Stimulated activated naive CD8-positive, alpha-beta T cell treated with anti-CD3 and anti-CD28 coated beads, Interleukin-15, Interleukin-2, amounts not matched to agents 100 ng/mL and 50 ng/mL, for 24 hours (primary cell): ENCODE measurements around the gene OSBP2.
"Not testable (repeated sequence)": the region's sequence is repeated elsewhere in the genome, so short reads cannot be mapped to it uniquely, and the experiment has no call there.

Experiments used
- H3K27ac Mint-ChIP-seq: one replicate; pipeline ENCODE4 v1.8.0; 2021; ENCODE audit warnings: mild to moderate bottlenecking, mixed read lengths
- H3K27me3 Mint-ChIP-seq: one replicate; pipeline ENCODE4 v1.8.0; 2021; ENCODE audit warnings: mixed read lengths
- H3K36me3 Mint-ChIP-seq: one replicate; pipeline ENCODE4 v1.8.0; 2021; ENCODE audit warnings: low read depth, mixed read lengths
- H3K4me1 Mint-ChIP-seq: one replicate; pipeline ENCODE4 v1.8.0; 2021; ENCODE audit warnings: low read depth, mixed read lengths
- H3K4me3 Mint-ChIP-seq: one replicate; pipeline ENCODE4 v1.8.0; 2021; ENCODE audit warnings: mild to moderate bottlenecking, mixed read lengths
- H3K9me3 Mint-ChIP-seq: one replicate; pipeline ENCODE4 v1.8.0; 2021; ENCODE audit warnings: mixed read lengths

Gene OSBP2

DNA sequence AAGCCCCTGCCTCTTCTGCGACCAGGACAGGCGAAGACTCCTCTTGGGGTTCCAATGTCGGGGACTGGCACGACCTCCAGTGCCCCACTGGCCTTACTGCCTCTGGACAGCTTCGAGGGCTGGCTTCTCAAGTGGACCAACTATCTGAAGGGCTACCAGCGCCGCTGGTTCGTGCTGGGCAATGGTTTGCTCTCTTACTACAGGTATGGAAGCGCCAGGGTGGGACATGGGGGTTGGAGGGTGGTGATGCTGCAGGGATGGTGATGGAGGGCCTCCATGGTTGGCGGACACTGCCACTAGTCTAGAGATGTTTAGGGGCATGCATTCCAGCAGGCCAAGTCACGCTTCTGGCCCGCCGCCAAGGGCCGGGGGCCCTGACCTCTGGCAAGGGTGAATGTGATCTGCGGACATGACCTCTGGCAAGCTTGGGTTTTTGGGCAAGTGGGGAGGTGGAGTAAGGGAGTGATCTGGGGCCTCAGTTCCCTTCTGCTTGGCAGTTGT, 727 bp downstream of the OSBP2 start:
- peak overlapping the region; percentile 47 for H3K4me3 Mint-ChIP-seq
- no peaks in the 10 kb centered on the region for H3K36me3 Mint-ChIP-seq
- peaks cover 25% of the 10 kb centered on the region for H3K27me3 Mint-ChIP-seq
- H3K27ac Mint-ChIP-seq = no peak overlapping the region
- no peaks in the 10 kb centered on the region for H3K9me3 Mint-ChIP-seq
- peaks cover 5% of the 10 kb centered on the region for H3K4me1 Mint-ChIP-seq

DNA sequence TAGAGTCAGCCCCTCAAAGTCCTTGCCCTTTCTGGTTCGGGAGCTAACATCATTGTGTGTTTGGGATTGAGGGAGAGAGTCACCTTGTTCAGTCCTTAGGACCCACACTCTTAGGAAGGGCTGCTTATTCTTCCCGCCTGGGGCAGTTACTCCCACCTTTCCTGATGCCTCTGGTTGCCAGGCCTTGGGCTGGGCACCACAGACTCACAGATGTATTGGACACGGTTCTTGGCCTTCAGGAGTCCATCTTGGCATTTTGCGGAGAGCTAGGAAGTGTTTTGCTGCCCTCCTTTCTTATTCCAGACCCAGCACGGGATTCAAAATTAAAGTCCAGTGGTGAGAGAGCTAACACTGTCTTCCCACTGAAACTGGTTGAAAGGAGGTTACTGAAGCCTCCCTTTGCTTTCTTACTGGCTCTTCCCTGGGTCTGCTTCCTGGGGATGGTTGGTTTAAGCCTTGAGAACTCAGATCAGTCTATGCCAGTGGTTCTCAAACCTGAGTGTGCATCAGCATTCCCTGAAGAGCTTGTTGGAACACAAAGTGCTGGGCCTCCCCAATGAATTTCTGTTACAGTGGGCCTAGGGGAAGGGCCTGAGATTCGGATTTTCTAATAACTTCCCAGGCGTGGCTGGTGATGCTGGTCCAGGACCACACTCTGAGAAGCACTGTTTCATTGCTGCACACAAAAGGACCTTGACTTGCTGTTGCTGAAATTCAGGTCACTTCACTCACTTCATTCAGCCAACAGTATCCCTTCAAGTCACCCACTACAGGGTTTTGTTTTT, 1.4 kb downstream of the OSBP2 start:
- no peaks in the 10 kb centered on the region for H3K9me3 Mint-ChIP-seq
- peak overlapping the region; percentile 47 for H3K4me3 Mint-ChIP-seq
- H3K27me3 Mint-ChIP-seq = peaks cover 25% of the 10 kb centered on the region
- H3K4me1 Mint-ChIP-seq = peaks cover 5% of the 10 kb centered on the region
- no peaks in the 10 kb centered on the region for H3K36me3 Mint-ChIP-seq
- H3K27ac Mint-ChIP-seq = no peak overlapping the region

DNA sequence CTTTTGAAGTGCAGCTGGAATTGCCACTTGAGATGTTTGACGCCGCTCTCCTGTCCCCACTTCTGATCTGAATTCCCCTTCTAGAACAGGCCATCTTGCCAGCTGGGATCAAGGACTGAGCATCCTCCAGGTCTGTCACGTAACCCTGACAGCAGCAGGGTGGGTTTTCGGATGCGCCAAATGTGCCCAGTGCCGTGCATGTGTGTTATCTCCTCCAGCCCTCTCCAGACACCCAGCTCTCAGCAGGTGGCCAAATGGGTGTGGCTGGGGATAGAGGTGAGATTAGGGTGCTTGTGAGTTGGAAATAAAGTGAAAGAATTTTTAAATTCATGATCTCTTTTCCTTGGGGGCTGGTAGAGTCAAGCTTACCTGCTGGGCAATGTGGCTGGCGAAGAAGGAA, 3.3 kb downstream of the OSBP2 start:
- H3K4me3 Mint-ChIP-seq = no peak overlapping the region

DNA sequence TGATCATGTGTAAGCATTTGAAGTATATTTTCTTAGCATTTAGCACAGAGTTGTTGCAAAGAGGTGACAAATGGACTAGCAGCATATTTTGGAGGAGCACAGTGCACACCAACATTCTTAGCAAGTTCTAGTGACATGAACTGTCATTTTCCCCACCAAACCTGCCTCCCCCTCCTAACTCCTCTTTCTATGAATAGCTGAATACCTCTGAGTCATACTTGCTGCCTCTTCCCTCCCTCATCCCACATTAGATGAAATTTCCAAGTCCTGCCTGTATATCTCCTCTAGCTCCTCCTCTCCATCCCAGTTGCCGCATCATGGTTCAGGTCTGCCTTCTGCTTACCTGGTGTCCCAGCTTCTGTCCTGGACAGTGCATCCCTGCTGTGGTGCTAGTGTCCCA, 7.2 kb downstream of the OSBP2 start:
- Mint-ChIP-seq H3K9me3 (no peaks in the 10 kb centered on the region), H3K27ac (no peak overlapping the region), H3K36me3 (no peaks in the 10 kb centered on the region), H3K4me3 (no peak overlapping the region), H3K4me1 (peaks cover 15% of the 10 kb centered on the region), H3K27me3 (peaks cover 5% of the 10 kb centered on the region)

More for the DNA sequence above, 3.3 kb downstream of the OSBP2 start:
- peaks cover 5% of the 10 kb centered on the region for H3K4me1 Mint-ChIP-seq
- H3K36me3 Mint-ChIP-seq = no peaks in the 10 kb centered on the region
- H3K27me3 Mint-ChIP-seq = peaks cover 22% of the 10 kb centered on the region
- no peak overlapping the region for H3K27ac Mint-ChIP-seq
- H3K9me3 Mint-ChIP-seq = no peaks in the 10 kb centered on the region

DNA sequence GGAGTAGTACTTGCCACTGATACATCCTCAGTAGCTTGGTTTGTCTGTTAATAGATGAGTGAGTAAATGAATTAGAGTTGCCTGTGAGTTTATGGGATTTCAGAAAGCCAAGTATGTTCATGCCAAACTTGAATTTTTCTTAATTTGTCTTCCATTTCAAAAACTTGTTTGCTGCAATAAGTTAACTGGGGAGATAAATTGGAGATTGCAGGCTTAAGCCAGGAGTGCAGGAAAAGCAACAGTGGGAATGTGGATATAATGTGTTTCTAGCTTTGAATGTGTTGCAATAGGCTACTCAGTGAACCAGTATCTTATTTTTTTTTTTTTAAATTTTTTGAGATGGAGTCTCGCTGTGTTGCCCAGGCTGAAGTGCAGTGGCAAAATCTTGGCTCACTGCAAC, 8.2 kb downstream of the OSBP2 start:
- Mint-ChIP-seq H3K9me3 (no peaks in the 10 kb centered on the region), H3K4me1 (peaks cover 15% of the 10 kb centered on the region), H3K27me3 (peaks cover 5% of the 10 kb centered on the region), H3K4me3 (no peak overlapping the region), H3K27ac (no peak overlapping the region), H3K36me3 (no peaks in the 10 kb centered on the region)

DNA sequence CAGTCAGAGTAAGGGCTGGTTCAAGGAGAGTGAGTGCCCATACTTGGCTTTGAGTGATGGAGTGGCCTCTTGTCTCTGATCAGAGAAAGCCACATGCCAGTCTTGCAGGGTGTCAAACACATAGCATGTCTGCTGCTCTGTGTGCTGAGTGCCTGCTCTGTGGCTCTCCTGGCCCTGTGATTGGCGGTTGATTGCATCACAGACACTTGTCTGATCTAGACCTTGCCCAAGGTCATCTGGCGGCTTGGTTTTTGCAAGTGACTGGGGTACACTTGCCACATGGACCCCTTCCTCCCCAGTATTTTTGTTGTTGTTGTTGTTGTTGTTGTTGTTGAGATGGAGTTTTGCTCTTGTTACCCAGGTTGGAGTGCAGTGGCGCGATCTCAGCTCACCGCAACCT, 10.3 kb downstream of the OSBP2 start:
- peaks cover 15% of the 10 kb centered on the region for H3K4me1 Mint-ChIP-seq
- no peaks in the 10 kb centered on the region for H3K27me3 Mint-ChIP-seq
- H3K9me3 Mint-ChIP-seq = no peaks in the 10 kb centered on the region
- H3K27ac Mint-ChIP-seq = no peak overlapping the region
- no peak overlapping the region for H3K4me3 Mint-ChIP-seq
- no peaks in the 10 kb centered on the region for H3K36me3 Mint-ChIP-seq

DNA sequence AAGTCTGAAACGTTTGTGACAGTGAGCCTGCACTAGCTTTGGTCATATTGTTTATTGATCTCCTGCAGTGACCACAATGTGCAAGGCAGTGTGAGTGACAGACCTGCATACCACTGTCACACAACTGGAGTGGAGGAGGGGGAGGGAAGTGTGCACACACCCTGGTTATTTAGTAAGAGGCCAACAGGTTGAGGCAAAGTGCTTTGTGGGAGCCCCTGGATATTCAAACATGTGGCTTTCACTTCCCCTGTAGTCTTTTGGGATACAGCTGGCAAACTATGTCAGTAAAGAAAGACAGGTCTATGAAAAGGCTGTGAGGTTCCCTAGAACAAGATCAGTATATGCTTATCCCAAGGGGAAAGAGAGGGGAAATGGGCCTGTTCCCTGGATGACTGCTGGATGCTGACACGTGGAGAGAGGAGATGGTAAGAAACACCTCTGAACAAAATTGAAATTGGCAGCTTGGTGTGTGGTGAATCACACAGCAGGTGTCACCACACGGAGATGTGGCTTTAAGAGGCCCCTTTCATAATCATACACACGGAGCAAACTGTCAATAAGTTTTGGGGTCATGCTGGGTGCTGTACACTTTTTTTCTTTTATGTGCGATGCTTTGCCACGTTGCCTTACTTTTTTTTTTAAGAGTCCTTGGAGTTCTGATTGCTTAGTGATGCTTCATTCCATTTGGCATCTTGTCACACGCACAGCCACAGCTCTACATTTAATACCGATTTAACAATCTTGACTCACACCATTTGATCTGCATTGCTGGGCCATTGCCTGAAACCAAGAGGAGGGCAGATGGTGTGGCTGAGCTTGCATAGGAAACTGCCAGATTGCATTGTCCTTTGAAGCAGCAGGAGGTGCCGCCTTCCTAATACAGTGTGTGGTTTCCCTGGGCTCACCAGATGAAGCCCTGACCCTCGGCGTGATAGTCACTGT, 11.3 kb downstream of the OSBP2 start:
- H3K4me3 Mint-ChIP-seq = no peak overlapping the region
- H3K36me3 Mint-ChIP-seq = no peaks in the 10 kb centered on the region
- peaks cover 15% of the 10 kb centered on the region for H3K4me1 Mint-ChIP-seq
- H3K9me3 Mint-ChIP-seq = no peaks in the 10 kb centered on the region
- peak overlapping the region; percentile 28 for H3K27ac Mint-ChIP-seq
- H3K27me3 Mint-ChIP-seq = no peaks in the 10 kb centered on the region

DNA sequence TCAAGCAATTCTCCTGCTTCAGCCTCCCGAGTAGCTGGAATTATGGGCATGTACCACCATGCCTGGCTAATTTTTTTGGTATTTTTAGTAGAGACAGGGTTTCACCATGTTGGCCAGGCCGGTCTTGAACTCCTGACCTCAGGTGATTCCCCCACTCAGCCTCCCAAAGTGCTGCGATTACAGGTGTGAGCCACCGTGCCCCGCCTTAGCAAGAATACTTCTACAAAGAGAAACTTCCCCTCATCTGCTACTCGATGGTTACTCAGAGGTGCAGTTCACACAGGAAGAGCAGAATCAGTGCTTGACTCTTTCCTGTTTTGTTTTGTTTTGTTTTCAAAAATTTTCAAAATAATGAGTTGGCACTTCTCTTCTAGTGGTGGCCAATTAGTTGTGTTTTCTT, 15.3 kb downstream of the OSBP2 start:
- not testable (repeated sequence) for H3K27me3 Mint-ChIP-seq, H3K9me3 Mint-ChIP-seq, H3K36me3 Mint-ChIP-seq, H3K27ac Mint-ChIP-seq, H3K4me3 Mint-ChIP-seq
- peaks cover 15% of the 10 kb centered on the region for H3K4me1 Mint-ChIP-seq

DNA sequence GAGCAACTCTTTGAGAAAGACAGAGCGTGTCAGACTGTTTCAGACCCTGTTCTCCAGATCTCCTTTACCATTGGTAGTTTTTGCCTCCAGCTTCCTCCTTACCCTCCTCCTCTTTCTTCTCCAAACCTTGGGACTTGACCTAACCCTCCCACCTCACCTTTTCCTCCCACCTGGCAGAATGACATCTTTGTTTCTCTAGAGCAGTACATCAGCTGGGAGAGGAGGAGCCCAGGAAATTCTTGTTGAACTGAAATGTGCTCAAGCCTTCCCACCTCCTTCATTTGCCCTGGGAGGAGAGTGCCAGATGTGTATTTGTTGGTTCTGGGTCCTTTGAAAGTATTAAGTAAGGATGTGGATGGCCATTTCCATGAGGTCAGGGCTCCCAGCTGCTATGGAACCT, 17.4 kb downstream of the OSBP2 start:
- Mint-ChIP-seq H3K36me3 (no peaks in the 10 kb centered on the region), H3K9me3 (no peaks in the 10 kb centered on the region), H3K27me3 (no peaks in the 10 kb centered on the region), H3K4me1 (peaks cover under 1% of the 10 kb centered on the region), H3K4me3 (no peak overlapping the region), H3K27ac (no peak overlapping the region)

DNA sequence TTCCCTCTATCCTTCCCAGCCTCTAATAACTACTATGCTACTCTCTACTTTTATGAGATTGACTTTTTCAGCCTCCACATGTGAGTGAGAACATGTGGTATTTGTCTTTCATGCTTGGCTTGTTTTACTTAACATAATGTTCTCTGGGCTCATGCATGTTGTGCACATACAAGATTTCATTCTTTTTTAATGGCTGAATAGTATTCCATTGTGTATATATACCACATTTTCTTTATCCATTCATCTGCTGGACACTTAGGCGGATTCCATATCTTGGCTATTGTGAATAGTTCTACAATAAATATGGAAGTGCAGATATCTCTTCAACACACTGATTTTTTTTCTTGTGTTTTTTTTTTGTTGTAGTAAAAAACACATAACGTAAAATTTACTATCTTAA, 19.4 kb downstream of the OSBP2 start:
- Mint-ChIP-seq H3K27ac (no peak overlapping the region), H3K27me3 (no peaks in the 10 kb centered on the region), H3K36me3 (no peaks in the 10 kb centered on the region), H3K4me3 (no peak overlapping the region), H3K9me3 (no peaks in the 10 kb centered on the region), H3K4me1 (peaks cover 4% of the 10 kb centered on the region)

DNA sequence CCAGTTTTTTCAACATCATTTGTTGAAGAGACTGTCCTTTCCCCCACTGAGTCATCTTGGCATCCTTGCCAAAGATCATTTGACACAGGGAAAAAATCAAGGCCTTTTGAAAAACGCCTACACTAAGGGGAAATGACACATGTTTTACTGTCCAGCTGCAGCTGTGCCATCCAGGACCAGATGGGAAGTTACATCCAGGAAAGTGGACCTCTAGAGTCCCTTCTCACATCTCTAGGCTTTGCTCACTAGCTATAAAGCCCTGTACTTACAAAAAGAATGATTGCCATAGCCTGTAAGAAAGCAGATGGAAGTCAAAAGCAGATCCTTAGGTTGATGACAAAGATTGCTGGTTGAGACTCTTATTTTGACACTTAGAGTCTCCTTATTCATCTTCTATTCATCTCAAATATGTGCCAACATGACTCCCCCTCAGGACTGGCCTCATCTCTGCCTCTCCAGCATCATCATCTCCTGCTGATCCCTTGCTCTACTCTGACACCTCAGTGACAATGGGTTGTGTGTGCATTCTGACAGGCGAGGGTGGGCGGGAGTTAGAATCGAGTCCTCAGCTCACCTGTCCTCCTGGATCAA, 22.8 kb downstream of the OSBP2 start:
- Mint-ChIP-seq H3K4me1 (peaks cover 4% of the 10 kb centered on the region), H3K27ac (no peak overlapping the region), H3K27me3 (no peaks in the 10 kb centered on the region), H3K9me3 (no peaks in the 10 kb centered on the region), H3K4me3 (no peak overlapping the region), H3K36me3 (no peaks in the 10 kb centered on the region)

DNA sequence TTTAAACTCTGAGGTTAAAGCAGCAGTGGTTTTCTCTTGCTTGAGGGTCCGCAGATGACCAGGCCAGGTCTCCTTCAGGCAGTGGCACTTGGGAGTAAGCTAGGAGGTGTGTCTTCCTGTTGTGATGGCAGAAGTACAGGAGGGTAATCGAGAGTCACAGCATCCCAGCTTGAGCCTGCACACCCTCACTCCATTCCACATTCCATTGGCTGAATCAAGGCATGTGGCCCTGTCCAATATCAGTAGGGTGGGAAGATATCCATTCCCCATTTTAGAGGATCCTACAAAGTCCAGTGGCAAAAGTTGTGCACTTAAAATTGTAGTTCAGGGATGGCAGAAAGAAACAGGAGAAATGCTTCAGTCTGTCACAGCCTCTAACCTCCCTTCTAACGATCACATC, 23.3 kb downstream of the OSBP2 start:
- Mint-ChIP-seq H3K27me3 (no peaks in the 10 kb centered on the region), H3K9me3 (no peaks in the 10 kb centered on the region), H3K36me3 (no peaks in the 10 kb centered on the region), H3K4me1 (peaks cover 4% of the 10 kb centered on the region), H3K27ac (no peak overlapping the region), H3K4me3 (no peak overlapping the region)

DNA sequence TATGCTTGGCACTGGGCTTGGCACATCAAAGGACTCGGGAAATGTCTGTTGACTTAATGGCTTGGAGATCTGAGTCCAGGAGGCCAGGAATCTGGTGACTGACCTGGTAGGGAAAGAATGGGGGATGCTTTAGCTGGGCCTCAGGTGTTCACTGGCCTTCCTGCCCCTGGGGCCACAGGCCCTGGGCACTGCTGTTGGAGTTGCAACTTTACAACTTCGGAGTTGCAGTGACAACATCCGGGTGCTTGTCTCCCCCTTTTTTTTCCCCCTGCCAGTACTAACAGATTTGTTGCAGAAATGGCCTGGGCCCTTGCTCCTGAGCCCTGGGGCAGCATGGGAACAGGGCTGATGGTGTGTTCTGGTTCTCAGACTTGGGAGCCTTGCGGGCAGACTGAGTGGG, 23.8 kb downstream of the OSBP2 start:
- H3K27me3 Mint-ChIP-seq = no peaks in the 10 kb centered on the region
- H3K4me3 Mint-ChIP-seq = no peak overlapping the region
- H3K4me1 Mint-ChIP-seq = peaks cover 4% of the 10 kb centered on the region
- no peaks in the 10 kb centered on the region for H3K36me3 Mint-ChIP-seq
- no peaks in the 10 kb centered on the region for H3K9me3 Mint-ChIP-seq
- no peak overlapping the region for H3K27ac Mint-ChIP-seq

DNA sequence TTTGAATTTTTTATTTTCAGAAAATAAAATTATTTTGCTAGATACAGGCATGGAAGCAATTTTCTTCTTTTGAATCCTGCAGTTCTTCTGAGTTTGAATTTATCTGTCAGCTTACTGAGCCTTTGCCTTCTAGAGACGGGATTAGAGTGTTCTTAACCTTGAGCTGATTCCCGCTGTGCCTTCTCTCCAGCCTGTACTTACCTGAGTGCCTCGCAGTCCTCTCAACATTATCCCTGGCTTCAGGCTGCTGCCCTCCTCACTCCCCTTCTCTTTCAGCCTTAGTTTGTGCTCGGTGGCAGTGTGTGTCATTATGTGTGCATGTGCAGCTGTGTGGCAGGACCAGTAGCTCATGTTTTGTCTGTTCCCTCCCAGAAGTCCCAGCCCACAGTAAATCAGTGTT, 24.3 kb downstream of the OSBP2 start:
- H3K4me1 Mint-ChIP-seq = peaks cover 4% of the 10 kb centered on the region
- no peak overlapping the region for H3K4me3 Mint-ChIP-seq
- no peaks in the 10 kb centered on the region for H3K9me3 Mint-ChIP-seq
- H3K27me3 Mint-ChIP-seq = no peaks in the 10 kb centered on the region
- no peak overlapping the region for H3K27ac Mint-ChIP-seq
- H3K36me3 Mint-ChIP-seq = no peaks in the 10 kb centered on the region

DNA sequence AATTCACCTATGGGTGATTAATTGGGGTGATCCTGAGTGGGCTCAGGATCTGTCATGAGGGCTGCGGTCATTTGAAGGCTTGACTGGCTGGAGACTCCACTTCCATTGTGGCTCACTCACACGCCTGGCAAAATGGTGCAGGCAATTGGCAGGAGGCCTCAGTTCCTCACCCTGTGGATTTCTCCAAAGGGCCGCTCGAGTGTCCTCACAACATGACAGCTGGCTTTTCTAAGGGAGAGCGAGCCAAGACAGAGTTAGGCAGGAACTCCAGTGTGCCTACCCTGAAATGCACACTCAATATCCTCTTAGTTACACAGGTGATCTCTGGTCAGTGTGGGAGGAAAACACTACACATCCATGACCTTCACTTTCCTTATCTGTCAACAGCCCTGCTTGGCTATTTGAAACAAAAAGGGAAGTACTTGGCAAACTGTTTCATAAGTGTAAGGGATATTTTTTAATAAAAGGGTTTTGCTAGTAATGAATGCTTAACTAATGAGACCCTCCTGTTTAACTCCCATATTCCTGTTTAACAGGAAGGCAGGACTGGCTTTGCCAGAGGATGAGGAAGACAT, 25.7 kb downstream of the OSBP2 start:
- Mint-ChIP-seq H3K9me3 (no peaks in the 10 kb centered on the region), H3K4me3 (no peak overlapping the region), H3K4me1 (peaks cover 4% of the 10 kb centered on the region), H3K27me3 (no peaks in the 10 kb centered on the region), H3K27ac (no peak overlapping the region), H3K36me3 (no peaks in the 10 kb centered on the region)
